Fibroblast of skin of right quadriceps (primary cell): ENCODE data around the gene ZBTB34.
"Not testable (repeated sequence)": the region's sequence is repeated elsewhere in the genome, so short reads cannot be mapped to it uniquely, and the experiment has no call there.

Experiments used
- DNase-seq: peaks from one replicate; pipeline ENCODE4 v3.0.0-alpha.2; 2013

The ZBTB34 gene

GRCh38 chr9:126860077-126860756 is at the start of gene ZBTB34:
TSS of gene ZBTB34 (plus strand) at chr9:126860639. CDS start at chr9:126879400, 18,761 bp downstream.
- DNase-seq, result peak; percentile 53

- no peak for DNase-seq
Observed at GRCh38 chr9:126813072-126813471, 47.4 kb upstream of the ZBTB34 start.

GRCh38 chr9:126814091-126814490 is 46.3 kb upstream of the ZBTB34 start:
- DNase-seq, result no peak

GRCh38 chr9:126817615-126818014 is 42.8 kb upstream of the ZBTB34 start:
- DNase-seq, result not testable (repeated sequence)

- no peak for DNase-seq
Observed at GRCh38 chr9:126818482-126818881, 42.0 kb upstream of the ZBTB34 start.

GRCh38 chr9:126819482-126819881 is 41.0 kb upstream of the ZBTB34 start:
- no peak for DNase-seq

- DNase-seq, result no peak
Observed at GRCh38 chr9:126822278-126822677, 38.2 kb upstream of the ZBTB34 start.

GRCh38 chr9:126822873-126823272 is 37.6 kb upstream of the ZBTB34 start:
- DNase-seq, result no peak

- not testable (repeated sequence) for DNase-seq
Observed at GRCh38 chr9:126824052-126824451, 36.4 kb upstream of the ZBTB34 start.

GRCh38 chr9:126827227-126827626 is 33.2 kb upstream of the ZBTB34 start:
- DNase-seq, result no peak

GRCh38 chr9:126829035-126829434 is 31.4 kb upstream of the ZBTB34 start:
- DNase-seq, result no peak

- no peak for DNase-seq
Observed at GRCh38 chr9:126830827-126831226, 29.6 kb upstream of the ZBTB34 start.

GRCh38 chr9:126832440-126832839 is 28.0 kb upstream of the ZBTB34 start:
- DNase-seq, result no peak

GRCh38 chr9:126833020-126833419 is 27.4 kb upstream of the ZBTB34 start:
- no peak for DNase-seq

- no peak for DNase-seq
Observed at GRCh38 chr9:126833710-126834345, 26.6 kb upstream of the ZBTB34 start.

- DNase-seq, result no peak
Observed at GRCh38 chr9:126834672-126835071, 25.8 kb upstream of the ZBTB34 start.

- DNase-seq, result peak; percentile 32
Observed at GRCh38 chr9:126836216-126836615, 24.2 kb upstream of the ZBTB34 start.

- DNase-seq, result no peak
Observed at GRCh38 chr9:126838055-126838811, 22.2 kb upstream of the ZBTB34 start.

GRCh38 chr9:126838895-126839294 is 21.5 kb upstream of the ZBTB34 start:
- DNase-seq, result no peak

- DNase-seq, result no peak
Observed at GRCh38 chr9:126839301-126839700, 21.1 kb upstream of the ZBTB34 start.

- no peak for DNase-seq
Observed at GRCh38 chr9:126842220-126842842, 18.1 kb upstream of the ZBTB34 start.

GRCh38 chr9:126842977-126843799 is 17.3 kb upstream of the ZBTB34 start:
- DNase-seq, result no peak

- peak; percentile 70 for DNase-seq
Observed at GRCh38 chr9:126844085-126844484, 16.4 kb upstream of the ZBTB34 start.
